HS-5 (cell line): ENCODE measurements around the gene EXOC3L1.

Source experiments
- DNase-seq: peaks from one replicate; pipeline ENCODE4 v3.0.0-alpha.2; 2012; ENCODE audit warnings: low read depth

EXOC3L1 gene

GRCh38 chr16:67190041-67190440, at the start of gene EXOC3L1:
EXOC3L1 (minus strand) TSS chr16:67190136; CDS start chr16:67189676, 460 bp downstream.
- no peak for DNase-seq

DNA sequence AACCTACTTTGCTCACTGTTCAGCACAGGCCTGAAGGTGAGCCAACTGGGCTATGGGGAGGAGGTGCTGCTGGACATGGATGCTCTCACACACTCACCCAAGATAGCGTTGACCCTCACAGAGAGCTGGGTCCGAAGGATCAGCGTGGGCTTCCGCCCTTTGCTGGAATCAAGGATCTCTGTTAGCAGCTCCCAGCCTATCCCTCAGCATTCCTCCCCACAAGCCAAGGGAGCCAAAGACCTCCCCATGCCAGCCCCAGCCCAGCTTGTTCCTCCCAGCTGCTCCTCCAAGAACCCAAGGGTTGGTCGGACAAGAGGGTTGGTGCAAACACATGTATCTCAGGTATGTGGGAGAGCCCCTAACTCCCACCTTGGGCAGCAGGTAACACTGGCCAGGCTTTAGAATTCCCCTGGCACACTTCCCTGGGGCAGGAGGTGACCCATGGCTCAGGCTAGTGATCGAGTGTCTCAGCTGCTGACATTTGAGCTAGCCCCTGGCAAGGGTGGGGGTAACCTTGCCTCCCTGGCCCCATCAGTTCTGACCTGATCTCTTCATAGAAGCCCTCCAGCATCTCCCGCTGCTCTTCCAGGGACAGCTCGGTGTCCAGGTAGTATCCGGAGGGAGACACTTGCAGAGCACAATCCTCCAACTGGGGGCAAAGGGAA, 49.0 kb upstream of the EXOC3L1 start:
- DNase-seq = no peak

GRCh38 chr16:67238278-67238575, 48.3 kb upstream of the EXOC3L1 start:
- no peak for DNase-seq

DNA sequence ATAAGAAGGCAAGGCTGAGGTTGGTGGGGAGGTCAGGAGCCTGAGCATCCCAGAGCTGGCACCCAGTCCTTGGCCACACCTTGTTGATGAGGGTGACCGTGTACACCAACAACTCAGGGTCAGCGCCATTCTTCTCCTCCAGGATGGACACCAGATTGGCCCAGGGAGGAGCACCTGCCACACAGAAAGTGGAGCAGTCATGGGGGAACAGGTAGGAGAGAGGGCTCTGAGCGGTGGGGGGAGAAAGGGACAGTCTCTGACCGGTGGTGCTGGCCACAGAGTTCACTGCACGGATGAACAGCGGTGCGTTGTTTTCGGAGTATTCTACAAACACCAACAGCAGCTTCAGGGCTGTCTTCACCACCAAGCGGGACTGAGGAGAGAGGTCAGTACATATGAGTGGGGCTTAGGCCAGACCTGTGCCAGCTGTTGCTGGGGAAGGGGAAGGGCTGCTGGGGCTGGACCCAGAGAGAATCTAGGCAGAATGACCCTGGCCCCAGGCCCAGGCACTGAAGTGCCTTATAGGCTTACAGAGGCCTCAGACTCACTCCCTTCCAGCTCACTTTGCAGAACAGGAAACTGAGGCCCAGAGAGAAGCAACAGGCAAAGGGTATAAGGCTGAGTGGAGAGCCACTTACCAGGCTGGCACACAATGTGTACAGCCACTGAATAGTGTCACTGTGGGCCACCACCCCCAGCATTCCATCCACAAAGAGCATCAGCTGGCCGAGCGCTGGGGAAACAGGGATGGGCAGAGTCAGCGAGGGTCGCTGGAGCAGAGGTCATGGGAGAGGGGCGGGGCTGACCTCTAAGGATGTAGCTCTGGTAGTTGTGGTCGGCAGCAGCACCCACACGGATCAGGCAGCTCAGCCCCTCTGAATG, 47.7 kb upstream of the EXOC3L1 start:
- no peak for DNase-seq

DNA sequence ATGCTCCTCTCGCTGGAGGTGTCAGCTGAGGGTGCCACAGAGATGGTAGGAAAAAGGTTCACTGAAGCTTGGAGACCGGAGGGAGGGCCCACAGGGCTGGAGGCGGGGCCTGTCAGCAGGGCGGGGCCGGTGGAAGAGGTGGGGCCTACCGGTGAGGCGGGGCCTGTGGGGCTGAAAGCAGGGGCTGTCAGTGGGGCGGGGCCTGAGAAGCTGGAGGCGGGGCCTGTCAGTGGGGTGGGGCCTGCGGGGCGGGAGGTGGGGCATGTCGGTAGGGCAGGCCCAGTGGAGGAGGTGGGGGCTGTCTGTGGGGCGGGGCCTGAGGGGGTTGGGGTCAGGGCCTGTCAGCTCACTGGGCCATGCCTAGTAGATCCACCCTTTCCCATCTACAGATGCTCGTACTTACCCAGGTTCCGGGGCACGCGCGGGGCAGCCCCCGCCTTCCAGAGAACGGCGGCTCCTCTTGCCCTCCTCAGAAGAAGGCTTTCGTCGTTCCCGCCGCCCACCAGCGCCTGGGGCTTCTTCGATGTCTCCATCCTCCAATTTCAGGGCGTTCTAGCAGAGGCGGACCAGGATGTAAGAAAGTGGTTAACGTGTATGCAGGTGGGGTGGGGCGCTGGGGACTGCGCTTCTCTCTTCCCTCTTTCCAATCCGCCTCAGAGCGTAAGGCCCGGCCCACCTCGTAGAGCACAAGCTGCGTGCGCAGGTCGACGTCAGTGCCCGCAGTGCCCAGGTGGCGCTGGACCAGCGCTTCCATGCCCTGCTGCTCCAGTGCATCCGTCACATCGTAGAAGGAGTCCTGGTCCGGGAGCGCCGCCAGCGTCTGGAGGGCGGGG, 46.8 kb upstream of the EXOC3L1 start:
- no peak for DNase-seq

DNA sequence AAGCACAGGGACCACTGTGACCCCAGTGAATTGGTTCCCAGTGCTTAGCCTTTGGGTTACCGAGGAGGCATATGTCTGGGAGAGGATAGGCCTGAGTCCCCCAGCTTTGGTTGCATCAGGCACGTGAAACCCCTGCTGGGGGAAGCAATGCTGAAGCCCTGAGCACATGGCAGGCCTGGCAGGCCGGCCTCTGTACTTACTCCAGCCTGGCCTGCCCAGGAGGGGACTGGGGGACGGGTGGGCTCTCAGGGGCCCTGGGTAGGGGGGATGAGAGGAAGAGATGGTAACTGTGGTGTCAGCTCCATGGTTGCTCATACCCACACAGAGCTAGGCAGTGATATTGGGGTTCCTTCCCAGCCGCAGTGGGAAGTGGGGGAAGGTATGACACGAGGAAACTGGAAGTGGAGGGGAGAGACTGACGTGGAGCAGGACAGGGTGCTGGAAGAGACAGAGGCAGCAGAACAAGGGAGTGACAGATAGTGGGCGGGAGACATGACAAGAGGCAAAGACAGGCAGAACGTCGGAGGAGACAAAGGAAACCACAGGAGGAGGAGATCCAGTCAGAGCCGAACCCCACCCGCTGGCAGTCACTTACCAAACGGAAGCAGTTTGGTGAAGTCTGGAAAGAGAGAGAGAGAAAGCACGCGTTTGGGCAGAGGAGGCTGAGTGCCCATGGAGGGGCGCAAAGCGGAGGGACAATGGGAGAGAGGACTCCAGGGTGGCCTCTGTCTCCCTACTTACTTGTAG, 46.1 kb upstream of the EXOC3L1 start:
- DNase-seq = no peak

DNA sequence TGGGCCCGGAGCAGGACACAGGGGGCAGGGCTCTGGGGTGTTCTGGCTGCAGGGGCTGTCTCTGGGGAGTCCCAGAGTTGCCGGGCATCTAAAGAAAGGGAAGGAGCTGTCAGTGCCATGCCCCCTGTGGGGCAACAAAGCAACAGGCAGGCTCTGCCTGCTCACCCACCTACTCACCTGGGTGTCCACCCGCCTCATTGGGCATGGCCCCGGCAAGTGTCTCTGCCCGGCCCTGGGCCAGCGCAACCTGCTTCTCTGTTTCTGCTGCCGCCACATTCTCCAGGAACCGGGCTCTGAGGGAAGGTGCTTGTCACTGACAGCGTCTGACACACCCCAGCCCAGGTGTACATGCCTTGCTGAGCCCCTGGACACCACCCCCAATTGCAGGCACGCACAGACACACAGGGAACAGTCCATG, 44.3 kb upstream of the EXOC3L1 start:
- DNase-seq = no peak

DNA sequence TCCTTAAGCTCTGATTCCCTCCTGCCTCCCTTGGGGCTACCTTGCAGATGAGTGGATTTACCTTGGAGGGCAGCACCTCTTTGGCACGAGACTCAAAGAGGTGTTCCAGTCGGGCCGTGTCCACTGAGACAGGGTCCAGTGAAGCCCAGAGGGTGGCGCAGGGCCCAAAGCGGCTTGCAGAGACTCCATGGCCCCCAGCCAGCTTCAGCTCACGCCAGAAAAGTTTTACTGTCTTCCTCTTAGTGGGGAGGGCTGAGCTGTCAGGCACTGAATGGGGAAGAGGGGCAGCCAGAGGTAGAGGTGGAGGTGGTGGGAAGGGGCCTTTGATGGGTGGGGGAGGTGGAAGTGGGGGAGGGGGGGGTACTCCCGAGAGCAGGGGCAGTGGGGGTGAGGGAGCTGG, 43.7 kb upstream of the EXOC3L1 start:
- DNase-seq = no peak

DNA sequence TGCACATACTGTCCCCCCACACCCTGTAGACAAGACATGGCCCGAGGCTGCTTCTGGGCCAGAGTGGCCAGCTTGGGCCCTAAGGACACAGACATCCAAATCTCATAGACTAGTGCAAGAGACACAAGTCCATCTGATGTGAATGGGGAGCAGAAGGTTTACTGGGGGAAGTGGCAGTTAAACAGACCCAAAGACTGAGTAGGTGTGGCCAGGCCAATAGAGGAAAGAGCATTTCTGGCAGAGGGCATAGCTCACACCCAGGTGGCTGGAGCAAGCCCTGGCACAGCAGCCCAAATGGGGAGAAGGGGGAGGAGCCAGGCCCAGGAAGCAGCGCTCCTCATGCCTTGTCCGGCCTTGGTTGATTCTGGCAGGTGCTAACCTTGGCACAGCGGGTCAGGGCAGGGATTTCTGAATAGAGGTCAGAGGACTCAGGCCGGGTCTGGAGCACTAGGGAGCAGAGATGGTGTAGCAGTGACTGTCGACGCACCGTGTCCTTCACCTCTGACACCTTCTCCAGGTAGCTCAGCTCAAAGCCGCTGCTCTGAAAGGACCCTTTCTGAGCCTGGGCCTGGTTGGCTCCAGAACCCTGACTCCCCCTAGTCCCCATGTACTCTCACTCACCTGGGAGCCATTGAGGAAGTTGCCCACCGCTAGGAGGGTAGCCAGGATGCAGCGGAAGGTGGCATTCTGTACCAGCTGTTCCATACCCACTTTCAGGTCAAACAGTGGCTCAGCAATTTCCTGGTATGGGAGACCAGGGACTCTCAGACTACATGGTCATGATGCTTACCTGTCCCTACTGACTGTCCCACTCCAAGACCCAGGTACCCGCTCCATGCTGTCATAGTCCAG, 41.1 kb upstream of the EXOC3L1 start:
- no peak for DNase-seq

GRCh38 chr16:67229906-67230808, 40.2 kb upstream of the EXOC3L1 start:
- no peak for DNase-seq

DNA sequence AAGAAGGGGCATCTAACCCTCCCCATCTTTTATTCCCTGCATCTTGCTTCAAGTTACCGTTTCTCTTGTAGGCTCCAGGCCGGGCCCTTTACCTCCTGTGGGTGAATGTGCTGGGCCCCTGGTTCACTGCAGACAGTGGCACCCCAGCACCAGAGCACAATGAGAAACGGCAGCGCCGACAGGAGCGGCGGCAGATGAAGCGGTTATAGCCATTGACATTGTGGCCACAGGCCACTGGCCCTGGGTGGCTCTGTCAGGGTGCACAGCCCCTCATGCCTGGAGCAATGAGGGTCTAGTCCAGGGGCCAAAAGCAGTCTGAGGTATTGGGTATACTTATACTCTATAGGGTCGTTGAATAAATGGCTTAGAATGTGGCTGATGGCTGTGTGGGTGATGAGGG, 39.0 kb upstream of the EXOC3L1 start:
- no peak for DNase-seq

GRCh38 chr16:67228034-67228785, 38.3 kb upstream of the EXOC3L1 start:
- DNase-seq = no peak

DNA sequence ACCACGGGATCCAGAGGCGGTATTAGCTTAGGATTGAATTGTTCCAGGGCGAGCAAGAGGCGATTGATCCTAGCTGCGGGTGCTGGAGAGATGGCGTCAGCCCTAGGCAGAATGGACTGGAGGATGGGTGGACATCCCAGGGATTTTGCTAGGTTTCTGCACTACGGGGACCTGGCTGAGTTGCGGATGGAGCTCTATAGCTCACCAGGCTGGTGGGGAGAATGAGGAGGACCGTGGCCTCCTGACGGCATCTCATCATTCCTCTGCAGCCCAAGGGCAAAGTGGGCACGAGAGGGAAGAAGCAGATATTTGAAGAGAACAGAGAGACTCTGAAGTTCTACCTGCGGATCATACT, 37.6 kb upstream of the EXOC3L1 start:
- DNase-seq = no peak

DNA sequence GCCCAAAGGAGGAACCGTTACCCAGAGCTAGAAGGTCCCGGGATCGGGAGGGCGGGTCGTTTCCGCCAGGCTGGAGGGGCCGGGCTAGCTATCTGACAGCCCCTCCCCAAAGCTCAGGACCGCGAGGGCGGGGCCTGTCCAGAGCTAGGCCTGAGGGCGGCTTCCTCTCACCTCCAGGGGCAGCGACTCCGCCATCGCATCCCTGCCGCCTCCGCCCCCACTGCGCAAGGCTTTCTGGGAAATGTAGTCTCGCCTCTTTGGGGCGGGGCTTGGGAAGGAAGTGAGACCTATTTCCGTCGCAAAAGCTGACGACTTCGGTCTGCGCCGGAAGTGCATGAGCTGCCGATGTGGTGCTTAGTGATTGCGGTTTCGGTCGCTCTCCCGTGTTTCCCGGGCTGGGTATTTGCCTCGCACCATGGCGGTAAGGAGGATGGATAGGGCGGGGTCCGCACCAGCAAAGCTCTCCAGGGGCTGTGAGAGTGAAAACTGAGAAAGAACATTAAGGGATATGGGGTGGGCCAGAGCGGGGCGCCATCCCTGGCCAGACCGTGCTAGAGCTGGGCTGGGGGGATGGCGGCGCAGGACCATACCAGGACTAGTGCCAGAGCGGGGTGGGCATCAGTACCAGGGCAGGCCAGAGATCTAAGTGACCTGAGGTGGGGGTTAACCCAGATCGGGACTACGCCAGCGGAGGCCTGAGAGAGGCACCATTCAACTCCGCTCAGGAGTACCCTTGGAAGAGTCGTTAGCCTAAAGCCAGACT, 37.0 kb upstream of the EXOC3L1 start, which contains the start of gene TMEM208:
TMEM208 (plus strand) TSS at position 327 of the 763 bp plus-strand sequence; CDS start at position 416, 89 bp downstream.
- DNase-seq = peak; percentile 94

DNA sequence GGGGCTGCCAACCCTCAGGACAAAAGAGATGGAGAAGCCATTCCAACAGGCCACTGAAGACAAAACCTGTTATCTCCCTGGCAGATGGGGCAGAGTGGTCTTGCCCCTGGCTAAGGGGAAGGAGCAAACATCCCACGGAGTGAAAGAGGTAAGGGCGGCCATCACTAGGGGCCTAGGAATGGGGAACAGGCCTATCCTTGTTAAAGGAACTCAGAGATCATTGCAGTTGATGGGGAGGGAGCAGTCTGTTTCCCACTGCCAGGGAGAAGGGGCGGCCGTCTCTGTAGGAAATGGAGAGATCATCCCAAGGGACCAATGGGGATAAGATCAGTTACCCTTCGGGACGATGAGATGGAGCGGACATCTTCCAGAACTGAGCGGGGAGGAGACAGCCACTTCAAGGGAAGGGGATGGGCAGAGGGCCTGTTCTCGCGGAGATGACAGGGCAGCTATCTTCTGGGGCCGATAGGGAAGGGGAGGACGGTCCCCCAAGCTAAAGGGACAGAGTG, 36.4 kb upstream of the EXOC3L1 start:
- DNase-seq = no peak

- DNase-seq = no peak
These were observed 34.1 kb upstream of the EXOC3L1 start for GRCh38 chr16:67223992-67224391.

DNA sequence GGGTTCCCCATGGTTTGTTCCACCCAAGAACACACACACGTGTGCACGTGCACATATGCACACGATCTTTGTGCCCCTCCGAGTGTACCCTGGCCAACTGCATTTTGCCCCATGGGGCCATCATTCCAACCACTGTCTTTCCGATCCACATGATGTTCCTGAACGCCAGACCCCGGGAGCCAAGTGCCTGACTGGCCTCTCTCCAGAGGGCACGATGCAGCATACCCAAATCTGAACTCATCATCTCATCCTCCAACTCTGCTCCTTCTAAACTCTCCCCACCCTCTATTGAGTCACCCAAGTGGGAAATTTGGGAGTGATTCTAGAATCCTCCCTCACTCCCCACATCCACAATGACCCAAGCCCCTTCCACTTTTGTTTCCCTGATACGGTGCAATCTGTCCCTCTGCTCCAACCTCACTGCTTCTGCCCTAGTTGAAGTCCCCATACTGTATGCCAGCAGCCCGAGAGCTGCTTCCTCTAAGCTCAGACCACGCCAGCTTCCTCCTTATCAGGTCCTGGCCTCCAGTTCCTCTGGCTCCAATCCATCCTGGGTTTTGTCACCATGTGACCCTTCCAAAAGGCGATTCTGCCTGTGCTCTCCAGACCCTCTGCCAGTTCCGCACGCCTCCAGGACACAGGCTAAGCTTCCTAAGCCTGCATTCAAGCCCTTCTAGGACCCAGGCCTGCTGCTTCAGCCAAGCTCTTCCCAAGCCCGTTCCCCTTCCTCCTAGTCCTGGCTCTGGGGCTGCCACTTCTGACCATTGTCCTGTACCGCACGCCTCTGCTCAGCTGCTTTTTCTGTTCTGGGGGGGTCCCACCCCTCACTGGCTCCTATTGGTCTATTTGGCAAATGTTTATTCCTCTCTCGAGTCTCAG, 26.9 kb upstream of the EXOC3L1 start:
- DNase-seq = no peak
